ENCODE data around the gene PRKX. TPM values are rescaled to one million over a fixed set of nuclear protein-coding genes. Genes with fewer than 3 reads are reported as not detected.
A peak's percentile ranks its signal among the peaks of the same experiment; 100 is the strongest.
"Not testable (repeated sequence)": the region's sequence is repeated elsewhere in the genome, so short reads cannot be mapped to it uniquely, and the experiment has no call there.

PRKX gene
- total RNA-seq, 1 donor, result 13.4 TPM

DNA sequence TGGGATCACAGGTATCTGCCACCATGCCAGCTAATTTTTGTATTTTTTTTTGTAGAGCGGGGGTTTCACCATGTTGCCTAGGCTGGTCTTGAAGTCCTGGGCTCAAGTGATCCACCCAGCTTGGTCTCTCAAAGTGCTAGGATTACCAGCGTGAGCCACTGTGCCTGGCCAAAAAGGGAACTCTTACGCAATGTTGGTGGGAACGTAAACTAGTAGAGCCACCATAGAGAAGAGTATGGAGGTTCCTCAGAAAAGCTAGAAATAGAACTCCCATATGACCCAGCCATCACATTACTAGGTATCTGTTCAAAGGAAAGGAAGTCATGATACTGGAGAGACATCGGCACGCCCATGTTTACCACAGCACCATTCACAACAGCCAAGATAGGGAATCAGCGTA is 85.9 kb downstream of the PRKX start:
- Histone ChIP-seq H3K9me3 (ENCODE audit: low read depth, low read length) (no peaks in the 10 kb centered on the region), H4K20me1 (ENCODE audit: insufficient read depth, low read length) (no peaks in the 10 kb centered on the region), H3K4me2 (ENCODE audit: insufficient read depth, low read length) (no peak overlapping the region), H3K27ac (ENCODE audit: low read depth, low read length) (no peak overlapping the region), H3K79me2 (ENCODE audit: insufficient read depth, low read length) (no peaks in the 10 kb centered on the region), H2AFZ (ENCODE audit: low read length) (no peak overlapping the region), H3K4me3 (ENCODE audit: insufficient read depth, low read length) (no peak overlapping the region), H3K4me1 (ENCODE audit: insufficient read depth, low read length) (no peaks in the 10 kb centered on the region), H3K27me3 (ENCODE audit: insufficient read depth, low read length) (no peaks in the 10 kb centered on the region), H3K36me3 (ENCODE audit: insufficient read depth, low read length) (no peaks in the 10 kb centered on the region)
- no peak for DNase-seq (ENCODE audit: insufficient read length, low spot score, missing footprints)
- TF ChIP-seq, protein P1, sequence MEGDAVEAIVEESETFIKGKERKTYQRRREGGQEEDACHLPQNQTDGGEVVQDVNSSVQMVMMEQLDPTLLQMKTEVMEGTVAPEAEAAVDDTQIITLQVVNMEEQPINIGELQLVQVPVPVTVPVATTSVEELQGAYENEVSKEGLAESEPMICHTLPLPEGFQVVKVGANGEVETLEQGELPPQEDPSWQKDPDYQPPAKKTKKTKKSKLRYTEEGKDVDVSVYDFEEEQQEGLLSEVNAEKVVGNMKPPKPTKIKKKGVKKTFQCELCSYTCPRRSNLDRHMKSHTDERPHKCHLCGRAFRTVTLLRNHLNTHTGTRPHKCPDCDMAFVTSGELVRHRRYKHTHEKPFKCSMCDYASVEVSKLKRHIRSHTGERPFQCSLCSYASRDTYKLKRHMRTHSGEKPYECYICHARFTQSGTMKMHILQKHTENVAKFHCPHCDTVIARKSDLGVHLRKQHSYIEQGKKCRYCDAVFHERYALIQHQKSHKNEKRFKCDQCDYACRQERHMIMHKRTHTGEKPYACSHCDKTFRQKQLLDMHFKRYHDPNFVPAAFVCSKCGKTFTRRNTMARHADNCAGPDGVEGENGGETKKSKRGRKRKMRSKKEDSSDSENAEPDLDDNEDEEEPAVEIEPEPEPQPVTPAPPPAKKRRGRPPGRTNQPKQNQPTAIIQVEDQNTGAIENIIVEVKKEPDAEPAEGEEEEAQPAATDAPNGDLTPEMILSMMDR (IDR thresholded peaks at IDR 0.05; ENCODE audit: extremely low read depth, low read depth, low read length), result no peak

DNA sequence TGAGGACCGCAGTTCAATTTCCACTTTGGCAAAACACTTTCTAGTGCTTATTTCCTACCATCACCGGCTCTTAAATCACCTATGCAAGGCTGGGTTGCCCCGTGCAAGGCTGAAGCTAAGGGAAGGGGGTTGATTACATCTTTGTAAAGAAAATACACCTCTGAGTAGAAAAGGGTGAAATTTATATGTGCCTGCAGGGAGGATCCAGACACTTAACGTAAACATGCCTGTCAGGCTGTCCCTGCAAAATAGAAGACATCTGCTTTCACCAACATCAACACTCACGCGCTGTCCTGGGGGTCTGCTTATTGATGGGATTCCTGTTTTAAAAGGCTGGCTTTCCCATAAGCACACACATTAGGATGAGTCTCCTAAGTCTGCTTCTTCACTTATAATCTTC is 92.0 kb downstream of the PRKX start:
- no peak overlapping the region for H3K4me2 ChIP-seq (ENCODE audit: insufficient read depth, low read length)
- no peak for DNase-seq (ENCODE audit: insufficient read length, low spot score, missing footprints)
- TF ChIP-seq, protein P1 (IDR thresholded peaks at IDR 0.05; ENCODE audit: extremely low read depth, low read depth, low read length), result no peak
- no peaks in the 10 kb centered on the region for H3K36me3 ChIP-seq (ENCODE audit: insufficient read depth, low read length)
- H2AFZ ChIP-seq (ENCODE audit: low read length), result no peak overlapping the region
- H3K27me3 ChIP-seq (ENCODE audit: insufficient read depth, low read length), result no peaks in the 10 kb centered on the region
- no peak overlapping the region for H3K4me3 ChIP-seq (ENCODE audit: insufficient read depth, low read length)
- no peak overlapping the region for H3K27ac ChIP-seq (ENCODE audit: low read depth, low read length)
- no peaks in the 10 kb centered on the region for H4K20me1 ChIP-seq (ENCODE audit: insufficient read depth, low read length)
- H3K4me1 ChIP-seq (ENCODE audit: insufficient read depth, low read length), result no peaks in the 10 kb centered on the region
- no peaks in the 10 kb centered on the region for H3K79me2 ChIP-seq (ENCODE audit: insufficient read depth, low read length)
- no peaks in the 10 kb centered on the region for H3K9me3 ChIP-seq (ENCODE audit: low read depth, low read length)

DNA sequence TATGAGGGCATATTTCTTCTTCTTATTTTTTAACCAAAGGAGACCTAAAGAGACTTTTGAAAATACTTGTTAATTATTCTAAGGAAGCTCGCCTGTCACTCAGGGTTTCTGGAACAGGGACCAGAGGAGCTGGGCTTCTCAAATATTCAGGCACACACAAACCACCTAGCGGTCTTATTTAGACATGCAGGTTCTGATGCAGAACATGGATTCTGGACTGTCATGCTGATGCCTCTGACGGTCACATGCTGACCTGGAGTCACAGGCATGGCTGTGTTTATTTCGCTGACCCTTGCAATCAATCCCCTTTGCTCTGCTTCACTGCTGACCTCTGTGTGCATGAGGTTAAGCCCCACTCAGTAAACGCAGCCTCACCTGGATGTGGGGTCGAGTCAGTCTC is 101.7 kb downstream of the PRKX start:
- H4K20me1 ChIP-seq (ENCODE audit: insufficient read depth, low read length); H3K4me2 ChIP-seq (ENCODE audit: insufficient read depth, low read length); H3K4me3 ChIP-seq (ENCODE audit: insufficient read depth, low read length); H3K27me3 ChIP-seq (ENCODE audit: insufficient read depth, low read length); H3K4me1 ChIP-seq (ENCODE audit: insufficient read depth, low read length); DNase-seq (ENCODE audit: insufficient read length, low spot score, missing footprints); H3K27ac ChIP-seq (ENCODE audit: low read depth, low read length); H2AFZ ChIP-seq (ENCODE audit: low read length); H3K79me2 ChIP-seq (ENCODE audit: insufficient read depth, low read length); H3K36me3 ChIP-seq (ENCODE audit: insufficient read depth, low read length); H3K9me3 ChIP-seq (ENCODE audit: low read depth, low read length): not testable (repeated sequence)

DNA sequence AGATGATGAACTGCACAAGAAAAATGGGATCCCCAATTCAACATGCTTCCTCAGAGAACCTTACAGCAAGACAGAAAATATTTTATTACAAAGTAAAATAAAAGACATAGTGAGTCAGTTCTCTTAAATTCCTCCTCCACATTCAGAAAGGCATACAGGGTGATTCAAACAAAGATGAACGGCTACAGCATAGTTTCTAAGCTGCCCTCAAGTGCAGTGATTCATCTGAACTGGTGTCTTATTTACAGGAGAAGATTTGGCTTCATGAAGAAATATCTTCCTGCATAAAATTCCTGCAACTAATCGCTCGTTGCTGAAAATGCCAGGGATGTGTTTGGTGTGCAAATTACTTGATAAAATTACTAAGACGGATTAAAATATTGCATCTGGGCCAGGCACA is 103.6 kb downstream of the PRKX start:
- TF ChIP-seq, protein P1 (IDR thresholded peaks at IDR 0.05; ENCODE audit: extremely low read depth, low read depth, low read length), result no peak
- Histone ChIP-seq H3K9me3 (ENCODE audit: low read depth, low read length) (no peaks in the 10 kb centered on the region), H3K4me3 (ENCODE audit: insufficient read depth, low read length) (no peak overlapping the region), H3K79me2 (ENCODE audit: insufficient read depth, low read length) (no peaks in the 10 kb centered on the region), H3K4me1 (ENCODE audit: insufficient read depth, low read length) (peaks cover 9% of the 10 kb centered on the region), H3K27me3 (ENCODE audit: insufficient read depth, low read length) (no peaks in the 10 kb centered on the region), H2AFZ (ENCODE audit: low read length) (no peak overlapping the region), H3K27ac (ENCODE audit: low read depth, low read length) (peak overlapping the region; percentile 45), H3K4me2 (ENCODE audit: insufficient read depth, low read length) (peak overlapping the region; percentile 13), H3K36me3 (ENCODE audit: insufficient read depth, low read length) (no peaks in the 10 kb centered on the region), H4K20me1 (ENCODE audit: insufficient read depth, low read length) (no peaks in the 10 kb centered on the region)
- peak; percentile 85 for DNase-seq (ENCODE audit: insufficient read length, low spot score, missing footprints)

Measured in osteoblast (primary cell).